Suprapubic skin (tissue), 4 donors: ENCODE measurements around the gene MAGI1. TPM values are rescaled to one million over a fixed set of nuclear protein-coding genes. Genes with fewer than 3 reads are reported as not detected.

ENCODE experiments used
- DNase-seq, 2 donors: peaks; one replicate each; pipeline ENCODE4 v3.0.0-alpha.2; 2019; ENCODE audit warnings: low spot score in 2 of 2
- H3K27ac ChIP-seq: fragments of 200-600 bp; sonication (generic); one replicate; pipeline ENCODE4 v1.5.1; 2019
- H3K27me3 ChIP-seq: fragments of 200-600 bp; sonication (generic); one replicate; pipeline ENCODE4 v1.5.1; 2019
- H3K36me3 ChIP-seq: fragments of 200-600 bp; sonication (generic); one replicate; pipeline ENCODE4 v1.5.1; 2019
- H3K4me1 ChIP-seq: fragments of 200-600 bp; sonication (generic); one replicate; pipeline ENCODE4 v1.5.1; 2019
- H3K4me3 ChIP-seq: fragments of 200-600 bp; sonication (generic); one replicate; pipeline ENCODE4 v1.5.1; 2019; ENCODE audit warnings: mild to moderate bottlenecking
- H3K9me3 ChIP-seq: fragments of 200-600 bp; sonication (generic); one replicate; pipeline ENCODE4 v1.5.1; 2019
- EP300 ChIP-seq: sonication (generic); formaldehyde crosslinking; IDR thresholded peaks from one replicate; pipeline ENCODE4 v1.6.1; 2017; ENCODE audit warnings: antibody characterized with exemption
- POLR2A ChIP-seq, 2 donors: fragments of 450-650 bp; IDR thresholded peaks; one replicate each; pipeline ENCODE4 v1.6.1; 2017; ENCODE audit warnings: antibody characterized with exemption in 2 of 2, mild to moderate bottlenecking in 2 of 2, moderate library complexity in 2 of 2
- POLR2AphosphoS5 ChIP-seq, 3 donors: sonication (generic); formaldehyde crosslinking; IDR thresholded peaks; one replicate each; pipeline ENCODE4 v1.6.1; 2017; ENCODE audit warnings: antibody characterized with exemption in 3 of 3
- WGBS: methylation state at CpG from one replicate; pipeline ENCODE4 v1.1.5; 2018; 5-methylcytosine and 5-hydroxymethylcytosine counted together
- total RNA-seq, 4 donors: library from RNA; depleted of rRNA; stranded (reverse); fragments of >200 nt; gene quantifications; one replicate each; pipeline ENCODE4 v1.1.0, GENCODE V29; 2016
- TF ChIP-seq, protein P1 (sequence below), 2 donors: fragments of 200-600 bp in 1 of 2; fragments of 450-650 bp in 1 of 2; sonication (generic) in 1 of 2; IDR thresholded peaks; one replicate each; pipeline ENCODE4 v1.5.1; 2016 to 2019; ENCODE audit warnings: antibody characterized with exemption in 2 of 2, mild to moderate bottlenecking in 1 of 2, moderate library complexity in 1 of 2

Gene MAGI1
- total RNA-seq, 4 donors from 2014 or later: 37.9 to 71.5 (median 48.6) TPM

GRCh38 chr3:65402597-65402996, 636.1 kb downstream of the MAGI1 start:
- Histone ChIP-seq H3K27ac (no peak overlapping the region), H3K27me3 (no peaks in the 10 kb centered on the region), H3K36me3 (no peaks in the 10 kb centered on the region), H3K9me3 (no peaks in the 10 kb centered on the region), H3K4me3 (no peak overlapping the region), H3K4me1 (no peaks in the 10 kb centered on the region)
- TF ChIP-seq, protein P1, sequence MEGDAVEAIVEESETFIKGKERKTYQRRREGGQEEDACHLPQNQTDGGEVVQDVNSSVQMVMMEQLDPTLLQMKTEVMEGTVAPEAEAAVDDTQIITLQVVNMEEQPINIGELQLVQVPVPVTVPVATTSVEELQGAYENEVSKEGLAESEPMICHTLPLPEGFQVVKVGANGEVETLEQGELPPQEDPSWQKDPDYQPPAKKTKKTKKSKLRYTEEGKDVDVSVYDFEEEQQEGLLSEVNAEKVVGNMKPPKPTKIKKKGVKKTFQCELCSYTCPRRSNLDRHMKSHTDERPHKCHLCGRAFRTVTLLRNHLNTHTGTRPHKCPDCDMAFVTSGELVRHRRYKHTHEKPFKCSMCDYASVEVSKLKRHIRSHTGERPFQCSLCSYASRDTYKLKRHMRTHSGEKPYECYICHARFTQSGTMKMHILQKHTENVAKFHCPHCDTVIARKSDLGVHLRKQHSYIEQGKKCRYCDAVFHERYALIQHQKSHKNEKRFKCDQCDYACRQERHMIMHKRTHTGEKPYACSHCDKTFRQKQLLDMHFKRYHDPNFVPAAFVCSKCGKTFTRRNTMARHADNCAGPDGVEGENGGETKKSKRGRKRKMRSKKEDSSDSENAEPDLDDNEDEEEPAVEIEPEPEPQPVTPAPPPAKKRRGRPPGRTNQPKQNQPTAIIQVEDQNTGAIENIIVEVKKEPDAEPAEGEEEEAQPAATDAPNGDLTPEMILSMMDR (IDR thresholded peaks at IDR 0.05): no peak
- no peak for TF ChIP-seq POLR2AphosphoS5 (IDR thresholded peaks at IDR 0.05)
- TF ChIP-seq POLR2A (IDR thresholded peaks at IDR 0.05): no peak
- no peak for TF ChIP-seq EP300
- no peak for DNase-seq
- 52% methylated on average over 7 of the region's 7 CpGs for WGBS

- H3K27me3 ChIP-seq: no peaks in the 10 kb centered on the region
- no peaks in the 10 kb centered on the region for H3K9me3 ChIP-seq
- no peak for TF ChIP-seq POLR2A (IDR thresholded peaks at IDR 0.05)
- TF ChIP-seq, protein P1 (IDR thresholded peaks at IDR 0.05): no peak
- TF ChIP-seq EP300: no peak
- TF ChIP-seq POLR2AphosphoS5 (IDR thresholded peaks at IDR 0.05): no peak
- 53% methylated on average over 10 of the region's 10 CpGs for WGBS
- H3K36me3 ChIP-seq: no peaks in the 10 kb centered on the region
- no peaks in the 10 kb centered on the region for H3K4me1 ChIP-seq
- H3K4me3 ChIP-seq: no peak overlapping the region
- no peak for DNase-seq
- no peak overlapping the region for H3K27ac ChIP-seq
Observed at GRCh38 chr3:65401359-65402305, 637.1 kb downstream of the MAGI1 start.

DNA sequence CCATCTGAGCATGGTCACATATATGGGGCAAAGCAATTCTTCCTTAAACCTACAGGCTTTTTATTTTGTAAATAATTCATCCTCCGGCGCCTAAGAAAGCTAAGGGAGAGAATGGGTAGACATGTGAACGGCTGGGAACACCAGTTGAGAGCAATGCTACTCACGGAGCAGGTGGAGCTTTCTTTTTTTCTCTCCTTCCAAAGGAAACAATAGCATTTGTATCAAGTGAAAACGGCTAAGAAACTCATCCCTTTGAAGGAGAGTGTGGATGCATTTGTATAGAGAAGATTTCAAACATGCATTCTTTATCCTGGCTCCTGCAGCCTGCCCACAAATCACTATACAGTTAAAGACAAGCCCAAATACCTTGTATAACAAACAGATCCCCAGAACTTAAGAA, 637.8 kb downstream of the MAGI1 start:
- H3K9me3 ChIP-seq: no peaks in the 10 kb centered on the region
- 86% methylated on average over 5 of the region's 5 CpGs for WGBS
- no peak for DNase-seq
- no peak overlapping the region for H3K4me3 ChIP-seq
- no peaks in the 10 kb centered on the region for H3K27me3 ChIP-seq
- no peaks in the 10 kb centered on the region for H3K4me1 ChIP-seq
- H3K36me3 ChIP-seq: no peaks in the 10 kb centered on the region
- no peak overlapping the region for H3K27ac ChIP-seq
- no peak for TF ChIP-seq POLR2AphosphoS5 (IDR thresholded peaks at IDR 0.05)
- no peak for TF ChIP-seq POLR2A (IDR thresholded peaks at IDR 0.05)
- TF ChIP-seq, protein P1 (IDR thresholded peaks at IDR 0.05): no peak
- no peak for TF ChIP-seq EP300

- Histone ChIP-seq H3K4me1 (no peaks in the 10 kb centered on the region), H3K27me3 (no peaks in the 10 kb centered on the region)
Observed at GRCh38 chr3:65398953-65399352, 639.8 kb downstream of the MAGI1 start.

DNA sequence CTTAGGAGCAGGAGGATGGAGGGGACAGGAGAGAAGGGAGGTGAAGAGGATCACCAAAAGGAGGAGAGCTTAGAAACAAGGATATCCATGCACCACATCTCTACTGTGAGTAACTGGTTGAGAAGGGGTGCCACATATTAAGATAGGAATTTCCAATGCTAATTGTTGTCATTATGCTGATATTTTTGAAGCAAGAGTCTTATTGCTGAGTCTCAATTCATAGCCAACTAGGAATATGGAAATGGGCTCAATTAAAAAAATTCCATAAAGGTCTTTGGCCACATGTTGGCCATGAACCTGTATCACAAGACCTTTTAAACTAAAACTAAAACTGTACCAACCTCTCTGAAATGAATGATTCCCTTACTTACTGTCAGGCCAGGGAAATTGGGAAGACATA, 642.6 kb downstream of the MAGI1 start:
- TF ChIP-seq POLR2A (IDR thresholded peaks at IDR 0.05): no peak
- TF ChIP-seq EP300: no peak
- TF ChIP-seq, protein P1 (IDR thresholded peaks at IDR 0.05): no peak
- TF ChIP-seq POLR2AphosphoS5 (IDR thresholded peaks at IDR 0.05): no peak
- no peaks in the 10 kb centered on the region for H3K9me3 ChIP-seq
- H3K27me3 ChIP-seq: no peaks in the 10 kb centered on the region
- H3K4me3 ChIP-seq: no peak overlapping the region
- H3K36me3 ChIP-seq: no peaks in the 10 kb centered on the region
- H3K27ac ChIP-seq: no peak overlapping the region
- DNase-seq: no peak
- no peaks in the 10 kb centered on the region for H3K4me1 ChIP-seq

More at GRCh38 chr3:65398953-65399352, 639.8 kb downstream of the MAGI1 start:
- H3K27ac ChIP-seq: no peak overlapping the region
- TF ChIP-seq, protein P1 (IDR thresholded peaks at IDR 0.05): no peak
- TF ChIP-seq EP300 (no peak), POLR2AphosphoS5 (IDR thresholded peaks at IDR 0.05) (no peak), POLR2A (IDR thresholded peaks at IDR 0.05) (no peak)
- no peaks in the 10 kb centered on the region for H3K36me3 ChIP-seq
- H3K9me3 ChIP-seq: no peaks in the 10 kb centered on the region
- DNase-seq: no peak
- H3K4me3 ChIP-seq: no peak overlapping the region
